GM12873 (cell line): ENCODE data around the gene LPO.

Source experiments
- TF ChIP-seq, protein P1 (sequence below): IDR thresholded peaks from 2 replicates; pipeline ENCODE4 v1.5.1; 2012; ENCODE audit warnings: low read depth, mild to moderate bottlenecking, moderate library complexity, low read length, control low read depth; ENCODE audit not compliant: insufficient read depth; ENCODE audit errors: missing control alignments

Gene LPO

DNA sequence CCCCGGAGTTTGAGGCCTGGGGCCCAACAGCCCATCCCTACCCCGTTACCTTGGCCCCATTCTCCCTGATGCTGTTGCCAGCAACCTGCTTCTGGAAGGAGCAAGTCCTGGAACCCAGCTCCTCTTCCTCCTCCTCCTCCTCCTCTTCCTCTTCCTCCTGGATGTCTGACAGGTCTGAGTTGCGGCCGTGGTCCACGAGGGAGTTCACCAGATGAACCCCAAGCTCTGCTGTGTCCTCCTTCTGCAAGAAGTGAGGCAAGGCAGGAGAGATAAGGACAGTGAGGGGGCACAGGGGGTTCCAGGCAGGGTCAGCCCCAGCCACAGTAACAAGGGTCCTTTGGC is 71.5 kb downstream of the LPO start:
- TF ChIP-seq, protein P1, sequence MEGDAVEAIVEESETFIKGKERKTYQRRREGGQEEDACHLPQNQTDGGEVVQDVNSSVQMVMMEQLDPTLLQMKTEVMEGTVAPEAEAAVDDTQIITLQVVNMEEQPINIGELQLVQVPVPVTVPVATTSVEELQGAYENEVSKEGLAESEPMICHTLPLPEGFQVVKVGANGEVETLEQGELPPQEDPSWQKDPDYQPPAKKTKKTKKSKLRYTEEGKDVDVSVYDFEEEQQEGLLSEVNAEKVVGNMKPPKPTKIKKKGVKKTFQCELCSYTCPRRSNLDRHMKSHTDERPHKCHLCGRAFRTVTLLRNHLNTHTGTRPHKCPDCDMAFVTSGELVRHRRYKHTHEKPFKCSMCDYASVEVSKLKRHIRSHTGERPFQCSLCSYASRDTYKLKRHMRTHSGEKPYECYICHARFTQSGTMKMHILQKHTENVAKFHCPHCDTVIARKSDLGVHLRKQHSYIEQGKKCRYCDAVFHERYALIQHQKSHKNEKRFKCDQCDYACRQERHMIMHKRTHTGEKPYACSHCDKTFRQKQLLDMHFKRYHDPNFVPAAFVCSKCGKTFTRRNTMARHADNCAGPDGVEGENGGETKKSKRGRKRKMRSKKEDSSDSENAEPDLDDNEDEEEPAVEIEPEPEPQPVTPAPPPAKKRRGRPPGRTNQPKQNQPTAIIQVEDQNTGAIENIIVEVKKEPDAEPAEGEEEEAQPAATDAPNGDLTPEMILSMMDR, result no peak

DNA sequence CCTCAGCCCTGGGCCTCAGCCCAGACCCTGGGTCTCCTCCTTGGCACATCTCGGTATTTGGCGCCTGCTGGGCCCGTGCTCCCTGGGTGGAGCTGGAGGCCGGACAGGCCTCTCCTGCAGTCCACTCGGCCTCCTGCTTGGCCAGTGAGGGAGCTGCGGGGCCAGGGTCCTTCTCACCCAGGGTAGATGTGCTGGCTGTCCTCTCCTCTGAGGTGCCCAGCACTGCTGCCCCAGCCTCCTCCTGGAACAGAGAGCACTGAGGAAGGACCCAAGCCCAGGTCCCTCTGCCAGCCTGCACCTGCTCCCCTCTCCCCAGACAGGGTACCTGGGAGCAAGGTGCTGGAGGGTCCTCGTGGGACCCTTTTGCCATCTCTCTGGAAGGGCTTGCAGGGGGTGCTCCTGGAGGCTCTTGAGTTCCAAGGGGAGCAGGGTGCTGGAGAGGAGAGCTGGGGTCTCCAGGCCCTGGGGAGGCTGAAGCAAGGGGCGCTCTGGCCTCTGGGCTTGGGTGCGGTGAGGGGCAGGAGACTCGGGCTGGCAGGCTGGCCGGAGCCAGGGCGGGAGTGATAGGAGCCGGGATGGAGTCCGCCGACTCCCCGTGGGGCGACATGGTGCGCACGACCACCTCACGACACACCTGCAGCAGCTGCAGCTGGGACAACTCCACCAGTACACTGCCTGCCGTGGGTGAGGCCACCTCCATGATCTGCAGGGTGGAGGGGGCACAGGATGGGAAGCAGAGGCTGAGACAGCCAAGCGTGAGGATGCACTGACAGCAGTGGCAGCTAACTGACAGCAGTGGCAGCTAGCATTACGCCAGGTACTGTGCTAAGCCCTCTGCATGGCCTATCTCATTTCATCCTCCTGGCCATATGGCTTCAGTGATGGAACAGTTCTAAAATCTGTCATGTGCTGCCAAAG is 72.4 kb downstream of the LPO start:
- TF ChIP-seq, protein P1, result no peak

DNA sequence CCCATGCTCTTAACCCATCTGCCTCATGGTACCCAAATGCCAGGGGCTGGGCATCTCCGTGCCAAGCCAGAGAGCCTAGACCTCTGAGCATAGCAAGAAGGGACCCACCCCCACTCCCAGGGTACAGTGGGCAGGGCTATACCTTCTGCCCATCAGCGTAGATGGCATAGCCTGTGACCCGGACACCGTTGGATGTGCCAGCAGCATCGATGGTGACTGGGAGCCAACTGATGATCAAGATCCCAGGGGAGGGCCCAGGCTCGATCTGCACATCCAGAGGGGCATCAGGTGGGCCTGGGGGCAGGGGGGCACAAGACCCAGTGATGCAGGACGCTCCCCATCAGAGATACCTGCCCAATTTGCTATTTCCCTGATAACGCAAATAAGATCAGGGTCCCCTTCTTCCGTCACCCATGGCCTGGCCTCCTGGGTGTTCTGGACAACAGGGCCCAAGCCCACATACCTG is 73.1 kb downstream of the LPO start:
- TF ChIP-seq, protein P1, result no peak

DNA sequence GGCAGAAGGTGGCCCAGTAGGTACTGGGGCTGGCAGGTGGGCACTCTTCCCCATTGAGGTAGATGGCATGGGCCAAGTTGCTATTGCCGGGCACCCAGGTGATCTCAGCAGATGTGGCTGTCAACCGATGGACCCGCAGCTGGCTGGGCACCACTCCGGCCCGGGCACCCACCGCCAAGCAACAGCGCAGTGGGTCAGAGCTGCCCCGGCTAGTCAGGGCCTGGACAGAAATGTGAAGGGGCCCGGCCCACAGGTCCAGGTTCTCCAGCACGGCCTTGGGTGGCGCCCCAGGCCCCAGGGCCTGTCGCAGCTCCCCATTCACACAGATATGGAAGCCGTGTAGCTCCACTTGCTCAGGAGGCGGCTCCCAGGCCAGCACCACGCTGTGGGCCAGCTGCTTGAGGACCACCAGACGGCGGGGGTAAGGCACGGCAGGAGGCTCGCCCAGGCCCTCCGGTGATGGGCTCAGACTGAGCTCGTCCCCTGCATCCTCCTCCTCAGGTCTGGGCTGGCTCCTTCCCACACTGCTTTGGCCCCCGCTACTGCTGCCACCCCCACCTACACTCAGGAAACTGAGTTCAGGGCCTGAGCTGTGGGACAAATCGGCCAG is 73.7 kb downstream of the LPO start:
- TF ChIP-seq, protein P1, result no peak

DNA sequence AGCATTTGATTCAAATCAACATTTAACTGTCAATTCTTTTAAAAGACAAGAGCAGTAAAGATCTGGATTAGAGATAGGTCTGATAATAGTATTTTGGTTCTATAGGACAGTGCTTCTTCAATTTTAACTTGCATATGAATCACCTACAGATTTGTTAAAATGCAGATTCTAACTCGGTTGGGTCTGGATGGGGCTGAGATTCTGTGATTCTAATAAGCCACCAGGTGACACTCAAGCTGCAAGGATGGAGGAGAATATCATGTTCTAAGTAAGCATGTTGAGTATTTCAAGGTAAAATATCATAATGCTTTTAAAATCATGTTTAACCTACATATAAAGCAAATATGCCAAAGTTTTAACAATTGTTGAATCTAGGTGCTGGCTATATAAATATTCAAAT is 74.4 kb downstream of the LPO start:
- TF ChIP-seq, protein P1, result no peak

DNA sequence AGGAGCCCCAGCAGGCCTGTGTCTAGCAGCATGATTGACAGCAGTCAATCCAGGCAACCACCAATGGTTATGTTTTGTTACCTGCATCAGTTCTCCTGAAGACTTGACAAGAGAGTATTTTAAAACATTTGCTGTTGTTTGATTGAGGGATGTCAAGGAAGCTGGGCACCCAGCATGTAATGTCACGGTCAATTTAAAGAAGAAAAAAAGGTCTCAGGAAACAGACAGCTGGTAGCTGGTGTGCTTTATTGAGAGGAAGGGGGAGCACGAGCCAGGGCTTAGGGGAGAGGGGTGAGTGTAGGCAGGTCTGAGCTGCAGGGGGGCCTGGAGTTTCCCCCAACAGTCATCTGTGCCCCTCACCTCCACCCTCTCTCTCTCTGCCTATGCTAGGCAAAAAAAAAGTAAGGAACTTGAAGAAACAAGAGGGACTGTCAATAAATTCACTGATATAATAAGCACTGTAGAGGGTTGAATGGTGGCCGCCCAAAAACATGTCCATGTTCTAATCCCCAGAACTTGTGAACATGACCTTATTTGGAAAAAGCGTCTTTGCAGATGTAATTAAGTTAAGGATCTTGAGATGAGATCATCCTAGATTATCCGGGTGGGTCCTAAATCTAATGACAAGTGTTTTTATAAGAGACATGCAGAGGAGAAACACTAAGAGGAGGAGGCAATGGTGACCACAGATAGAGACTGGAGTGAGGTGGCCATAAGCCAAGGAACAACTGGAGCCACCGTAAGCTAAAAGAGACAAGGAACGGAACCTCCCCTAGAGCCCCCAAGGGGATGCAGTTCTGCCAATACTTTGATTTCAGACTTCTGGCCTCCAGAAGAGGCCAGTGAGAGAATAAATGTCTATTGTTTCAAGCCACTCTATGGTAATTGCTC is 75.7 kb downstream of the LPO start:
- TF ChIP-seq, protein P1, result no peak

DNA sequence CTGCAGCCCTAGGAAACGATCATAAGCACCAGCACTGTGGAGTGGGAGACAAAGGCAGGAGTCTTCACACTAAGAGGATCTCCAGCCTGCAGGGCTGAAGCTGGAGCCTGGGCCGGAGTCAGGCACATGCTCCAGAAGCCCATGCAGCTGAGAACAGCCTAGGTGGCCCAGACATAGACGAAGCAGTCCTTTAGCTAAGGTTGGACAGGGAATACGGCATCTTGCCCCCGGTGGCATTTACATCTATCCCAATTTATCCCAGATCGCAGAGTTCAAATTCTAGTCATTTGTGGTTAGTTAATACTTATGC is 76.3 kb downstream of the LPO start:
- TF ChIP-seq, protein P1, result no peak
